Nephron progenitor cell (in vitro differentiated cells): ENCODE measurements around the gene CRACR2A.

ENCODE experiments used
- DNase-seq: peaks from one replicate; pipeline ENCODE4 v3.0.0; 2021
- H3K27ac Mint-ChIP-seq: 2 replicates; pipeline ENCODE4 v1.8.0; 2021; ENCODE audit warnings: mild to moderate bottlenecking, moderate library complexity, mixed read lengths
- H3K27me3 Mint-ChIP-seq: 2 replicates; pipeline ENCODE4 v1.8.0; 2021; ENCODE audit warnings: mild to moderate bottlenecking, low read depth, mixed read lengths; ENCODE audit not compliant: poor library complexity
- H3K36me3 Mint-ChIP-seq: 2 replicates; pipeline ENCODE4 v1.8.0; 2021; ENCODE audit warnings: low read depth, mixed read lengths
- H3K4me1 Mint-ChIP-seq: 2 replicates; pipeline ENCODE4 v1.8.0; 2021; ENCODE audit warnings: mixed read lengths
- H3K4me3 Mint-ChIP-seq: 2 replicates; pipeline ENCODE4 v1.8.0; 2021; ENCODE audit warnings: mild to moderate bottlenecking, moderate library complexity, mixed read lengths
- H3K9me3 Mint-ChIP-seq: 2 replicates; pipeline ENCODE4 v1.8.0; 2021; ENCODE audit warnings: mild to moderate bottlenecking, moderate library complexity, mixed read lengths
- CTCF ChIP-seq: fragments of 200-600 bp; sonication (generic); IDR thresholded peaks from 2 replicates; pipeline ENCODE4 v1.5.0; 2021; ENCODE audit warnings: antibody characterized with exemption

Gene CRACR2A

DNA sequence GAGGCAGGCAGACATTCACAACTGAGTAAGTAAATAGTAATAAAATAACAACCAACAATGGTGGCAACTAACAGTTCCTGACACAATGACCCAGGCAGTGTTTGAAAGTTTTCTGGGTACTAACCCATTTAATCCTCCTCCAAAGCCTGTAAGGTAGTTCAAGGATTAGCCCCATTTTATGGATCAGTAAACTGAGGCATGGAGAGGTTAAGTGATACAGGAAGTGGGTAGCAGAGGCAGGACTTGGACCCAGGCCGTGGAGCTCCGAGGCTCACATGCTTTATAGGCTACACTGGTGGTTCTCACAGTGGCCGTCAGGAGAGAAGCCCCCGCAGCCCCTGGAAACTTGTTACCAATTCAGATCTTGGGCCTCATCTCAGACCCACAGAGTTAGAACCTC, 17.5 kb downstream of the CRACR2A start:
- Mint-ChIP-seq H3K4me3 (no peak overlapping the region), H3K4me1 (no peaks in the 10 kb centered on the region), H3K36me3 (no peaks in the 10 kb centered on the region), H3K27me3 (peaks cover 8% of the 10 kb centered on the region), H3K27ac (no peak overlapping the region), H3K9me3 (no peaks in the 10 kb centered on the region)
- DNase-seq: no peak
- TF ChIP-seq CTCF: no peak

DNA sequence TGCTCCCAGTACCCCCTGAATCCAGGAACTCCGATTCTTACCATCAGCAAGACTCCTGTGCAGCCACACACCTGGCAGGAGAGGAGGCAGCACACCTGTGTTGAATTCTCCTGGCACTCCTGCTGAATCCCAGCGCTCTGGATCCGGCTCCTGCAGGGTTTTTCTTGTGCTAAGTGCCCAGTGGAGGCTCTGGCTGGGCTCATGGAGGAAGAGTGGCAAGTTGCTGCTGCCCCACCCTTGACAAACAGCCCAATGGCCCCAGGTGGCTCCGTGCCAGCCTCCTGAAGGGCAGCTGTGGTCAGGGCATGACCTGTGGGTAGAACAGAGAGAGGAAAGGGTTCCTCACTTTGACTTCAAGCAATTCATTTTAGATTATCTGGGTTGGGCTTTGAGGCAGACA, 20.0 kb downstream of the CRACR2A start:
- no peak overlapping the region for H3K27ac Mint-ChIP-seq
- H3K36me3 Mint-ChIP-seq: no peaks in the 10 kb centered on the region
- peaks cover 19% of the 10 kb centered on the region for H3K4me1 Mint-ChIP-seq
- H3K27me3 Mint-ChIP-seq: peaks cover 5% of the 10 kb centered on the region
- H3K4me3 Mint-ChIP-seq: no peak overlapping the region
- no peak for DNase-seq
- H3K9me3 Mint-ChIP-seq: no peaks in the 10 kb centered on the region
- no peak for TF ChIP-seq CTCF

DNA sequence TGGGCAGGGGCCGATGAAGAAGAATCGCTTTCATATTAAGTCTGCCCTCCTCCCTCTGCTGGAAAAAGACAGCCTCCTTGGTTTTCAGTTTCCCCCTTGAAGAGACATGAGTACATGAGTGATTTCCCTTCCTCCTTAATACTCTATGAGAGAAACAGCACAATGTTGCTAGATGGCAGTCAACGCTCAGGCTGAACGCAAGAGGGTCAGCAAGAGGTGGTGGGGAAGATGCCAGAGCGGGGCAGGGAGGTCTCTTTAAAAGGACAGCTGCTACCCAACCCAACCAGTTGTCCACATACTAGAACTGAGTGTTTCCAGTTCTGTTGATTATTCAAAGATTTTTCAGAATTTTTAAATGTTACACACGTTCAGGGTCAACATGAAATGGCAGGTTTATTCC, 22.8 kb downstream of the CRACR2A start:
- H3K36me3 Mint-ChIP-seq: no peaks in the 10 kb centered on the region
- DNase-seq: no peak
- H3K4me1 Mint-ChIP-seq: peaks cover 41% of the 10 kb centered on the region
- no peak overlapping the region for H3K4me3 Mint-ChIP-seq
- H3K27ac Mint-ChIP-seq: no peak overlapping the region
- H3K9me3 Mint-ChIP-seq: no peaks in the 10 kb centered on the region
- H3K27me3 Mint-ChIP-seq: peaks cover 5% of the 10 kb centered on the region
- no peak for TF ChIP-seq CTCF

GRCh38 chr12:3728686-3729085, 24.2 kb downstream of the CRACR2A start:
- no peak for DNase-seq
- Mint-ChIP-seq H3K4me1 (peaks cover 50% of the 10 kb centered on the region), H3K36me3 (no peaks in the 10 kb centered on the region), H3K27ac (no peak overlapping the region), H3K9me3 (no peaks in the 10 kb centered on the region), H3K27me3 (peaks cover 3% of the 10 kb centered on the region), H3K4me3 (no peak overlapping the region)
- no peak for TF ChIP-seq CTCF

DNA sequence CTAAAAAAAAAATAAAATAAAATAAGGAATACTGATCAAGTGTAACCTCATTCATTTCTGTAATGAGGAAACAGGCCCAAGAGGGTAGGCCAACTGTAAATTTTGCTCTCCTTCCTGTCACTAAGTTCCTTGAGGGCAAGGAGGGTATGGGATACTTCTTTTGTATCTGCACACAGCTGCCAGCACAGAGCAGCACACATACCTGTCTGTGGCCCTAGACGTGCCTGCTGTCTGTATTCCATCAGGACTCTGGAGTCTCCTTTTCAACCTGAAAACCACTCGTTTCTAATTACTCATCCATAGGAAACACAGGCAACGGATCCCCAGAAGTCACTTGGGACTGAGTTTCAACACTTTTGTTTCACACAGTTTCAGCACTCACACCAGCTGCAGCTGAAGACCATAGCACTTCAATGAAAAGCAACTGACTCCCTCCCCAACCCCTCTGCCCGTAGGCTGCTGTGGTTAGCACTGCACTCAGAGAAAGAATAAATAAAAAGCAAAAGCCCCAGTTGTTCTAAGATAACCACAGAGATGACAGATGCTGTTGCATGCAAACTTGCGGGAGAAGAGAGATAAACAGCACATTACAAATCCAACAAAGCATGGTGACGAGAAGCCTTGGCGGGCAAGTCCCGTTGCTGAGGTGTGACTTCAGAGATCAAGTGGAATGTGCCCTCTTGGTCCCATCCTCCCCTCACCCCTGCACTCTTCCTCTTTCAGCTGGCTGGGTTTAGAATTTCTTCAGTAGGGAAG, 24.9 kb downstream of the CRACR2A start:
- Mint-ChIP-seq H3K4me3 (no peak overlapping the region), H3K27me3 (peaks cover 3% of the 10 kb centered on the region), H3K36me3 (no peaks in the 10 kb centered on the region), H3K4me1 (peaks cover 50% of the 10 kb centered on the region), H3K27ac (peak overlapping the region; percentile 70), H3K9me3 (peaks cover under 1% of the 10 kb centered on the region)
- no peak for DNase-seq
- TF ChIP-seq CTCF: no peak

DNA sequence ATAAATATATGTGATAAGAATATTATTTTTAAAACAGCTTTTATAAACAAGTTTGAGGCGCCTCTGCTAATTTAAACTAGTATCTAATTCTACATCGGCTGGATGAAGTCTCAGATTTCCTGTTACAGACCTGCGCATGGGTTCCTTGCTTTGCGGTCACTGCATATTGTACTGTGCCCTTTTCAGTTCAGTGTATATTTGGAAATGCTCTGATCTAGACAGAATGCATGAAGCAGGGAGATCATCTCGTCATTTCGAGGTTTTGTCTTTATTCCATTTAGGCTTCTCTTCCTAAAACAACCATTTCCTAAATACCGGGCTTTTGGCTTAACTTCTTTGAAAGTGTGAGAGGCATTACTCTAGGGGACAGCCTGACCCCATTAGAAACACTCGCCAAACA, 25.6 kb downstream of the CRACR2A start:
- TF ChIP-seq CTCF: no peak
- Mint-ChIP-seq H3K4me3 (no peak overlapping the region), H3K27ac (no peak overlapping the region), H3K9me3 (peaks cover 4% of the 10 kb centered on the region), H3K4me1 (peaks cover 50% of the 10 kb centered on the region), H3K36me3 (no peaks in the 10 kb centered on the region), H3K27me3 (peaks cover 3% of the 10 kb centered on the region)
- no peak for DNase-seq
